ENCODE data around the gene ENOX2. TPM values are rescaled to one million over a fixed set of nuclear protein-coding genes. Genes with fewer than 3 reads are reported as not detected.

Gene ENOX2
- total and polyA plus RNA-seq, 7 donors: 4.7 to 13.4 (median 10.5) TPM

- no peak for DNase-seq
- WGBS, 3 donors: 41 to 74% (median 65%) methylated on average over 3 of the region's 3 CpGs
- peaks cover 17% of the 10 kb centered on the region for H3K4me1 ChIP-seq
- TF ChIP-seq, protein P1, sequence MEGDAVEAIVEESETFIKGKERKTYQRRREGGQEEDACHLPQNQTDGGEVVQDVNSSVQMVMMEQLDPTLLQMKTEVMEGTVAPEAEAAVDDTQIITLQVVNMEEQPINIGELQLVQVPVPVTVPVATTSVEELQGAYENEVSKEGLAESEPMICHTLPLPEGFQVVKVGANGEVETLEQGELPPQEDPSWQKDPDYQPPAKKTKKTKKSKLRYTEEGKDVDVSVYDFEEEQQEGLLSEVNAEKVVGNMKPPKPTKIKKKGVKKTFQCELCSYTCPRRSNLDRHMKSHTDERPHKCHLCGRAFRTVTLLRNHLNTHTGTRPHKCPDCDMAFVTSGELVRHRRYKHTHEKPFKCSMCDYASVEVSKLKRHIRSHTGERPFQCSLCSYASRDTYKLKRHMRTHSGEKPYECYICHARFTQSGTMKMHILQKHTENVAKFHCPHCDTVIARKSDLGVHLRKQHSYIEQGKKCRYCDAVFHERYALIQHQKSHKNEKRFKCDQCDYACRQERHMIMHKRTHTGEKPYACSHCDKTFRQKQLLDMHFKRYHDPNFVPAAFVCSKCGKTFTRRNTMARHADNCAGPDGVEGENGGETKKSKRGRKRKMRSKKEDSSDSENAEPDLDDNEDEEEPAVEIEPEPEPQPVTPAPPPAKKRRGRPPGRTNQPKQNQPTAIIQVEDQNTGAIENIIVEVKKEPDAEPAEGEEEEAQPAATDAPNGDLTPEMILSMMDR (IDR thresholded peaks at IDR 0.05): no peak
- no peaks in the 10 kb centered on the region for H3K9me3 ChIP-seq
- H3K27ac ChIP-seq: no peak overlapping the region
- no peak for ATAC-seq
- H3K27me3 ChIP-seq (ENCODE audit: insufficient read depth in 3 of 3, low read length in 2 of 3): no peaks in the 10 kb centered on the region
- no peaks in the 10 kb centered on the region for H3K36me3 ChIP-seq (ENCODE audit: insufficient read depth in 1 of 2, low read depth in 1 of 2)
- no peak overlapping the region for H3K4me3 ChIP-seq
- intact Hi-C loops (cut with DNase I): loop anchor here in 1 of 2 donors (10.0 kb wide), 1 partner anchor 185 kb away; no protein-coding TSS in a partner anchor
Observed at GRCh38 chrX:130699618-130700017, 203.4 kb downstream of the ENOX2 start.

DNA sequence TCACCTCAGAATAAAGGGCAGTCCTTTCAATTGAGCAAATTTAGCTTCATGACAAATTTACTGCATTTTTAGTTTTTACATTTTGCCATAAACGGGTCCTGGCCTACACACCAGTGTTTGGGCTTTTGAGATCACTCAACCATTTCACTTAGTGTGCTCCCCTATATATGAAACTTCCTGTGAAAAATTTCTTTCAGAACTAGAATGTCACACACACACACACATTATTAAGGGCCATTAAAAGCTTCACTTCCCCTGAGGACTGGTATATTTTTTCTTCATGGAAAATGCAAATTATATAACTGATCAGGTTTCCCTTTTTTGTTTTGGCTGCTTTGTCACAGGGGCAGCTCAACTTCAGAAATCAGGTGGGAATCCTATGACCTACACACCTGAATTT is 206.5 kb downstream of the ENOX2 start:
- DNase-seq: no peak
- no peak overlapping the region for H3K27ac ChIP-seq
- intact Hi-C loops (cut with DNase I): no loop called here
- H3K4me3 ChIP-seq: no peak overlapping the region
- no peaks in the 10 kb centered on the region for H3K27me3 ChIP-seq (ENCODE audit: insufficient read depth in 3 of 3, low read length in 2 of 3)
- 43 to 94% (median 72%) methylated on average over 1 of the region's 1 CpG for WGBS, 3 donors
- H3K36me3 ChIP-seq (ENCODE audit: insufficient read depth in 1 of 2, low read depth in 1 of 2): no peaks in the 10 kb centered on the region
- no peak for ATAC-seq
- H3K4me1 ChIP-seq: no peaks in the 10 kb centered on the region
- no peaks in the 10 kb centered on the region for H3K9me3 ChIP-seq
- TF ChIP-seq, protein P1 (IDR thresholded peaks at IDR 0.05): no peak

GRCh38 chrX:130695931-130696330 is 207.1 kb downstream of the ENOX2 start:
- DNase-seq (no peak), ATAC-seq (no peak)
- intact Hi-C loops (cut with DNase I): no loop called here
- no peaks in the 10 kb centered on the region for H3K27me3 ChIP-seq (ENCODE audit: insufficient read depth in 3 of 3, low read length in 2 of 3)
- no peak overlapping the region for H3K27ac ChIP-seq
- TF ChIP-seq, protein P1 (IDR thresholded peaks at IDR 0.05): no peak
- H3K4me3 ChIP-seq: no peak overlapping the region
- 53 to 89% (median 63%) methylated on average over 1 of the region's 1 CpG for WGBS, 3 donors
- no peaks in the 10 kb centered on the region for H3K9me3 ChIP-seq
- no peaks in the 10 kb centered on the region for H3K4me1 ChIP-seq
- H3K36me3 ChIP-seq (ENCODE audit: insufficient read depth in 1 of 2, low read depth in 1 of 2): no peaks in the 10 kb centered on the region

- intact Hi-C loops (cut with DNase I): no loop called here
- Histone ChIP-seq H3K4me1 (no peaks in the 10 kb centered on the region), H3K4me3 (no peak overlapping the region), H3K36me3 (ENCODE audit: insufficient read depth in 1 of 2, low read depth in 1 of 2) (no peaks in the 10 kb centered on the region), H3K27me3 (ENCODE audit: insufficient read depth in 3 of 3, low read length in 2 of 3) (no peaks in the 10 kb centered on the region), H3K9me3 (no peaks in the 10 kb centered on the region), H3K27ac (no peak overlapping the region)
- no peak for DNase-seq
- ATAC-seq: no peak
- 65 to 97% (median 85%) methylated on average over 2 of the region's 2 CpGs for WGBS, 3 donors
- TF ChIP-seq, protein P1 (IDR thresholded peaks at IDR 0.05): no peak
Observed at GRCh38 chrX:130694983-130695382, 208.0 kb downstream of the ENOX2 start.

- H3K9me3 ChIP-seq: no peaks in the 10 kb centered on the region
- 65 to 91% (median 79%) methylated on average over 3 of the region's 3 CpGs for whole genome bisulfite sequencing, 3 donors
- TF ChIP-seq, protein P1 (IDR thresholded peaks at IDR 0.05): no peak
- intact Hi-C loops (cut with DNase I): no loop called here
- no peak overlapping the region for H3K4me3 ChIP-seq
- H3K27me3 ChIP-seq (ENCODE audit: insufficient read depth in 3 of 3, low read length in 2 of 3): no peaks in the 10 kb centered on the region
- H3K4me1 ChIP-seq: no peaks in the 10 kb centered on the region
- DNase-seq (no peak), ATAC-seq (no peak)
- no peak overlapping the region for H3K27ac ChIP-seq
- peaks cover 0 to 12% of the 10 kb centered on the region in 2 donors for H3K36me3 ChIP-seq (ENCODE audit: insufficient read depth in 1 of 2, low read depth in 1 of 2)
Observed at GRCh38 chrX:130691576-130691975, 211.4 kb downstream of the ENOX2 start.

All from psoas muscle (tissue), 8 donors.